Heart left ventricle (tissue), 16 donors: ENCODE measurements around the gene UST. TPM values are rescaled to one million over a fixed set of nuclear protein-coding genes. Genes with fewer than 3 reads are reported as not detected.

Experiments
- ATAC-seq, 4 donors: fragments of 200-7000 bp; cut with Tn5 transposase; one replicate each; pipeline ENCODE4 v1.9.1; 2020 to 2022; ENCODE audit warnings: moderate library complexity in 4 of 4, mild to moderate bottlenecking in 3 of 4, moderate number of reproducible peaks in 1 of 4
- DNase-seq, 5 donors: peaks; one replicate each; pipeline ENCODE4 v3.0.0-alpha.2; 2020
- H3K27ac ChIP-seq, 12 donors: fragments of 200-600 bp; sonication (generic) in 4 of 12; one replicate each; pipeline versions ENCODE4 v1.5.0 to v1.8.0; 2016 to 2022; ENCODE audit warnings: mild to moderate bottlenecking in 2 of 12
- H3K27me3 ChIP-seq, 9 donors: fragments of 200-600 bp; sonication (generic) in 2 of 9; one replicate each; pipeline versions ENCODE4 v1.5.1 to v1.8.0; 2016 to 2022; ENCODE audit warnings: mild to moderate bottlenecking in 3 of 9
- H3K36me3 ChIP-seq, 9 donors: fragments of 200-600 bp; sonication (generic) in 2 of 9; one replicate each; pipeline versions ENCODE4 v1.5.0 to v1.8.0; 2018 to 2022; ENCODE audit warnings: mild to moderate bottlenecking in 2 of 9
- H3K4me1 ChIP-seq, 12 donors: fragments of 200-600 bp; sonication (generic) in 4 of 12; one replicate each; pipeline versions ENCODE4 v1.5.0 to v1.8.0; 2016 to 2022; ENCODE audit warnings: mild to moderate bottlenecking in 3 of 12
- H3K4me3 ChIP-seq, 12 donors: fragments of 200-600 bp; sonication (generic) in 4 of 12; one replicate each; pipeline versions ENCODE4 v1.5.0 to v1.8.0; 2017 to 2022; ENCODE audit warnings: mild to moderate bottlenecking in 9 of 12, moderate library complexity in 4 of 12
- H3K9me3 ChIP-seq, 12 donors: fragments of 200-600 bp; sonication (generic) in 4 of 12; one replicate each; pipeline versions ENCODE4 v1.5.0 to v1.8.0; 2016 to 2022; ENCODE audit warnings: mild to moderate bottlenecking in 1 of 12
- CTCF ChIP-seq, 12 donors: fragments of 200-600 bp; sonication (generic) in 4 of 12; IDR thresholded peaks; one replicate each; pipeline versions ENCODE4 v1.5.0 to v1.8.0; 2018 to 2022; ENCODE audit warnings: antibody characterized with exemption in 12 of 12, mild to moderate bottlenecking in 5 of 12
- POLR2A ChIP-seq, 2 donors: fragments of 450-650 bp; IDR thresholded peaks; one replicate each; pipeline ENCODE4 v1.6.1; 2017; ENCODE audit warnings: antibody characterized with exemption in 2 of 2, mild to moderate bottlenecking in 2 of 2, moderate library complexity in 2 of 2
- WGBS, 4 donors: extraction: QIAGEN DNeasy Blood & Tissue Kit in 2 of 4; methylation state at CpG; one replicate each; pipeline versions ENCODE4 v1.1.5 to v1.1.7; 2013 to 2018; 5-methylcytosine and 5-hydroxymethylcytosine counted together
- intact Hi-C, 10 donors: fragments of 100-400 bp; cut with DNase I; formaldehyde crosslinking; loops; one replicate each; pipeline versions ENCODE4 v1.11.1 to v1.14.2; 2022
- polyA plus RNA-seq, 2 donors: library from polyadenylated mRNA; stranded (reverse); fragments of 200-250 nt; gene quantifications; one replicate each; pipeline ENCODE4 v1.2.3, GENCODE V29; 2013
- total RNA-seq, 9 donors: library from RNA; depleted of rRNA in 2 of 9; stranded (reverse); fragments of >200 nt in 2 of 9; fragmentation: NEBNext Ultra II Directional in 3 of 9; extraction: Animal tissue kit (Norgen Biotek cat#: 25700) in 3 of 9; gene quantifications; one replicate each; pipeline versions ENCODE4 v1.1.0 to v1.2.4, GENCODE V29; 2016 to 2023
- donor health status: ischemic (EF 13 %, LVEDD 7.1; RV severe dilation, severe dysfunction).
- donor health status: healthy with polysubstance abuse.
- donor health status: DM: no; HTN: yes; CAD: no.
- donor health status: DM: no; HTN: no; CAD: no.
- donor health status: ischemic (EF 25% LVEDD 6.9; RV normal size, moderate dysfunction).
- donor health status: ischemic (EF 25% LVEDD 5.7; RV mildly dilated, moderate dysfunction).
- donor health status: healthy.
- donor health status: DM: yes; HTN: yes; CAD: no.
- donor health status: ischemic (EF 35%, LVEDD 5.7; RV mildly dilated, moderate dysfunction).
- donor health status: nonischemic (EF 11% LVEDD 7.7; RV severe dilation, severe dysfunction).
- donor health status: DM: yes; HTN: yes; CAD: no.
- donor health status: PGD.
- donor health status: ischemic (EF 29% LVEDD 5.4; RV normal size, mild dysfunction).
- donor health status: nonischemic (EF 23%, LVEDD 6.1; RV moderate dilation, normal function).

UST gene
- total and polyA plus RNA-seq, 11 donors = 1.1 to 5.8 (median 2.7) TPM

- TF ChIP-seq CTCF (IDR thresholded peaks at IDR 0.05) = no peak
- H3K4me3 ChIP-seq = no peak overlapping the region
- 81 to 91% (median 89%) methylated on average over 8 of the region's 8 CpGs for WGBS, 4 donors
- H3K27me3 ChIP-seq = peaks cover 0 to 16% (median 0%) of the 10 kb centered on the region in 9 donors
- intact Hi-C loops = loop anchor here in 2 of 10 donors (2.0 to 10.0 kb wide), 2 partner anchors 167 to 225 kb away; partner anchors contain the start of gene TAB2 (in 1 of the 2)
- no peaks in the 10 kb centered on the region for H3K36me3 ChIP-seq
- no peaks in the 10 kb centered on the region for H3K9me3 ChIP-seq
- DNase-seq (no peak), ATAC-seq (no peak)
- H3K27ac ChIP-seq = no peak overlapping the region
- H3K4me1 ChIP-seq = peaks cover 0 to 11% (median 0%) of the 10 kb centered on the region in 12 donors
Measured at GRCh38 chr6:149089510-149089909, 342.7 kb downstream of the UST start.

GRCh38 chr6:149090937-149091336 is 344.1 kb downstream of the UST start:
- Histone ChIP-seq H3K9me3 (no peaks in the 10 kb centered on the region), H3K4me1 (peaks cover 0 to 25% (median 0%) of the 10 kb centered on the region in 12 donors), H3K27ac (no peak overlapping the region), H3K27me3 (peaks cover 0 to 16% (median 0%) of the 10 kb centered on the region in 9 donors), H3K36me3 (no peaks in the 10 kb centered on the region), H3K4me3 (no peak overlapping the region)
- no peak for ATAC-seq
- no peak for DNase-seq
- TF ChIP-seq POLR2A (IDR thresholded peaks at IDR 0.05) = no peak
- no peak for TF ChIP-seq CTCF (IDR thresholded peaks at IDR 0.05)
- intact Hi-C loops = no loop called here
- 78 to 90% (median 83%) methylated on average over 4 of the region's 4 CpGs for WGBS, 4 donors

GRCh38 chr6:149093643-149094042 is 346.8 kb downstream of the UST start:
- peaks cover 0 to 27% (median 0%) of the 10 kb centered on the region in 12 donors for H3K4me1 ChIP-seq

GRCh38 chr6:149094156-149094555 is 347.3 kb downstream of the UST start:
- no peaks in the 10 kb centered on the region for H3K36me3 ChIP-seq
- ATAC-seq = no peak
- peak overlapping the region in 1 of 12 donors; percentile 38 for H3K27ac ChIP-seq
- WGBS, 4 donors = 85 to 94% (median 89%) methylated on average over 3 of the region's 3 CpGs
- intact Hi-C loops = no loop called here
- no peak for TF ChIP-seq POLR2A (IDR thresholded peaks at IDR 0.05)
- no peak for TF ChIP-seq CTCF (IDR thresholded peaks at IDR 0.05)
- peaks cover 0 to 3% (median 0%) of the 10 kb centered on the region in 9 donors for H3K27me3 ChIP-seq
- no peak for DNase-seq
- peaks cover 0 to 19% (median 13%) of the 10 kb centered on the region in 12 donors for H3K9me3 ChIP-seq
- no peak overlapping the region for H3K4me3 ChIP-seq
- H3K4me1 ChIP-seq = peaks cover 0 to 27% (median 0%) of the 10 kb centered on the region in 12 donors

More at GRCh38 chr6:149093643-149094042, 346.8 kb downstream of the UST start:
- Histone ChIP-seq H3K4me3 (no peak overlapping the region), H3K9me3 (peaks cover 0 to 14% (median 8%) of the 10 kb centered on the region in 12 donors), H3K27me3 (peaks cover 0 to 5% (median 0%) of the 10 kb centered on the region in 9 donors), H3K36me3 (no peaks in the 10 kb centered on the region), H3K27ac (peak overlapping the region in 1 of 12 donors; percentile 38)
- DNase-seq (no peak), ATAC-seq (no peak)
- 62 to 76% (median 65%) methylated on average over 3 of the region's 3 CpGs for WGBS, 4 donors
- intact Hi-C loops = no loop called here
- TF ChIP-seq CTCF (IDR thresholded peaks at IDR 0.05) (no peak), POLR2A (IDR thresholded peaks at IDR 0.05) (no peak)
